GM21367 (cell line): ENCODE measurements around the gene PFN3.

ENCODE experiments used
- ATAC-seq: cut with Tn5 transposase; IDR thresholded peaks from one replicate; pipeline ENCODE4 v1.9.1; 2021; ENCODE audit not compliant: unreplicated experiment

Gene PFN3

DNA sequence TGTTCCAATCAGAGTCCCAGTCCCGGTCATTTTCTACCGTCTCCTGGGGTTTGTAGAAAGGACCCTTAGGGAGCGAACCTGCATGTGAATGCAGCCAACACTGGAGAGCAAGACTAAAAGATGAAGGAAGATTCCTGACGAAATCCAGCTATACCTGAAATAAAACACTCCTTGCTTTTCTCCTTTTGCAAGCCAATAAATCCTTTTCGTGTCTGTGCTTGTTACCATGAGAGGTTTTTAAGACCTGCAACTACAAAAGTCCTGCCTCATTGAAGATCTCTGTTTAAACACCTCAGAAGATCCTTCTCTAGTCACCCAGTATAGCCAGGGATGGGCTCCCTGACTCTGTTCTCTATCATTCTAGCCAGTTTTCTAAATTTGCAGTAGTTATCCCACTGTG, 26.2 kb downstream of the PFN3 start:
- ATAC-seq = no peak

- ATAC-seq = no peak
Measured at GRCh38 chr5:177373806-177374205, 26.7 kb downstream of the PFN3 start.

GRCh38 chr5:177372910-177373309, 27.6 kb downstream of the PFN3 start:
- ATAC-seq = no peak

GRCh38 chr5:177372034-177372896, 28.2 kb downstream of the PFN3 start:
- no peak for ATAC-seq

GRCh38 chr5:177371120-177372033, 29.1 kb downstream of the PFN3 start:
- no peak for ATAC-seq

DNA sequence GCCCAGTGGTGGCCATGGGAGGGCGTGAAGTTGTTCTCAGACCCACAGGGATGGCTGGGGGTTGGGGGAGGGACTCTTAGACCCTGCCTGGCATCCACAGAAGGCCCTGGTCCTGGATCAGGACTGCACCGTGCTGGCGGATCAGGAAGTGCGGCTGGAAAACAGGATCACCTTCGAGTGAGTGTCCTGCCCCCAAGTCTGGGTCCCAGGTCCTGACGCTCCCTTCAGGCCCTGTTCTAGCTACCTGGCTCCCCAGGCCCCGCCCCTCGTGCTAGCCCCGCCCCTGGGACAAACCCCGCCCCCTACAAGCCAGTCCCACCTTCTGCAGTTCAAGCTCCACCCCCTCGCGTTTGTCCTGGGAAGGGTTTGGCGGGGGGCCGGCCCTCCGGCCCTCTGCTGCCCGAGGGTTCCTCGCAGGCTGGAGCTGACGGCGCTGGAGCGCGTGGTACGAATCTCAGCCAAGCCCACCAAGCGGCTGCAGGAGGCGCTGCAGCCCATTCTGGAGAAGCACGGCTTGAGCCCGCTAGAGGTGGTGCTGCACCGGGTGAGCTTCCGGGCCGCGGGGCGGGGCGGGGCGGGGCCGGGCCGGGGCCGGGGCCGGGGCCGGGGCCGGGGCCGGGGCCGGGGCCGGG, 29.9 kb downstream of the PFN3 start:
- no peak for ATAC-seq

DNA sequence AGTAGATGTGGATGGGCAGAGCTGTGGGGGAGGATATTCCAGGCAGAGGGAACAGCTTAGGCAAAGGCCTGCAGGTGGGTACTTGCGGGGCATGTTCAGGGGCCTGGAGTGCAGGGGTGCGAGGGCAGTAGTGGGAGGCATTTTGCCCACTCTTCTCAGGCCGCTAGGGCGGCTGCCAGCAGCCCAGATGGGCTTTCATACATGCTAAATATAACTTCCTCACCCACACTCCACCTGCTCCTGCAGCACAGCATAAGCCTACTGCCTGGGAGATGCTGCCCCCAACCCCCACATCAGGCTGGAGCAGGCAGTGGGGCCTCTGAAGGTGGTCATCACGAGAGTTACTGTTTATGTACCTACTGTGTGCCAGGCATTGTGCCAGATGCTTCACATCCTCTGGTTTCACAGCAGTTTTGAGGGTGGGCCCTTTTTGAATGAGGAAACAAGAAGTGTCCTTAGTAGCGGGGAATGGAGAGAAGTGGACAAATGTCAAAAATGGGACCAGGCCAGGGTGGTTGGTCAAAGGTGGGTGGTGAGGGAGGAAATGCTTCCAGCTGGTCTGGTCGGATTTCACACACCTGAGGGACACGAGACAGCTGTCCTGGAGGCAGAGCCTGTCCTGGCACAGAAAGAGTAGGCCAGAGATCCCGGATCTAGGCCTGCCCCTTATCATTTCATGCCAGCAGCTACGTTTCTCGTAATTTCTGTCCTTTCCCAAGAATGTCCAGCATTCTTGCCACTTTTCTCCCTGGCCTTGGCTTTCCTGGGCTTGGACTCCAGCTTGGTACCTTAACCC, 30.6 kb downstream of the PFN3 start:
- no peak for ATAC-seq

- ATAC-seq = no peak
Measured at GRCh38 chr5:177368869-177369644, 31.4 kb downstream of the PFN3 start.

DNA sequence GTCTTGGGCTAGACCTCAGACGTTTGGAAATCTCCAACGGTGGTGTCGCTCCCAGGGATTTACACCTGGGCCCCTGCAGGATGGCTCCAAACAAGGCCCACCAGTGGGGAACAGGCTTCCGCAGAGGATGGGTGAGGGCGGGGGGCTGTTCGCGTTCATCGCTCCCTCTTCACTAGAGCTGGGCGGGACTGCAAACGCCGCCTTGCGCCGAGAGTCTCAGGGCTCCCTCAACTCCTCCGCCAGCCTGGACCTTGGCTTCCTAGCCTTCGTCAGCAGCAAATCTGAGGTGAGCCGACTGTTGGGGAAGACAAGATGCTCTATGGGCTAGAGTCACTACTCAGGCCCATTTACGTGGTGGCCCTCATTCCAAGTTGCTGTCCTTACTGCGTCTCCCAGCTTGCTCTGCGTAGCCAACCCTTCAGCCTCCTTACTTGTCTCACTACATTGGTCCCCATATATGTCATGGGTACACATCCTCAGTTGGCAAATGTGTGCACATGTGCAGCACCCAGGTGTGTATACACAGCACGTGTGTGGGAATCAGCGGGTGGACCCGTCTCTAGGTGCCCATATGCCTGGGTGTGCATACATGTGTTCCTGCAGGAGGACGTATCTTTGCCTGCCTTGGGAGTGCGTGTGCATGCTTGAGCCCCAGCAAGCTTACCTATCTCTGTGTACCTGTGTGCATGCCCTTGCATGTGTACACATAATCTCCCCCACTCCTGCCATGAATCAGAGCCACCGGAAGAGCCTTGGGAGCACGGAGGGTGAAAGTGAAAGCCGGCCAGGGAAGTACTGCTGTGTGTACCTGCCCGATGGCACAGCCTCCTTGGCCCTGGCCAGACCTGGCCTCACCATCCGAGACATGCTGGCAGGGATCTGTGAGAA, 32.2 kb downstream of the PFN3 start:
- ATAC-seq = no peak

DNA sequence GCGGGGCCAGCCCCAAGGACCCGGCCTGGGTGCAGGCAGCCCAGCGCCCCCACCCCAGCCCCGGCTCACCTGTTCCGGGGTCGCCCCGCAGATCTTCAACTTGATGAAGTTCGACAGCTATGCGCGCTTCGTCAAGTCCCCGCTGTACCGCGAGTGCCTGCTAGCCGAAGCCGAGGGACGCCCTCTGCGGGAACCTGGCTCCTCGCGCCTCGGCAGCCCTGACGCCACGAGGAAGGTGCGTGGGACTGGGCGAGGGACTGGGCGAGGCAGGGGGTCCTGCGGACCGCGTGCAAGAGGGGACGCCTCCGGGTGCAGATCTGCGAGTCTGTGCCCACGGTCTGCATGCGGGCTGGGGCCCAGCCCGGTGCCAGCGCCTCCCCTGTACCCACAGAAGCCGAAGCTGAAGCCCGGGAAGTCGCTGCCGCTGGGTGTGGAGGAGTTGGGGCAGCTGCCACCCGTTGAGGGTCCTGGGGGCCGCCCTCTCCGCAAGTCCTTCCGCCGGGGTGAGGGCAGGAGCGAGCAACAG, 33.1 kb downstream of the PFN3 start:
- no peak for ATAC-seq

- no peak for ATAC-seq
Measured at GRCh38 chr5:177366528-177367322, 33.7 kb downstream of the PFN3 start.

- ATAC-seq = no peak
Measured at GRCh38 chr5:177365845-177366527, 34.5 kb downstream of the PFN3 start.

GRCh38 chr5:177364159-177364962, 36.1 kb downstream of the PFN3 start:
- no peak for ATAC-seq

GRCh38 chr5:177363565-177363964, 36.9 kb downstream of the PFN3 start:
- ATAC-seq = no peak

DNA sequence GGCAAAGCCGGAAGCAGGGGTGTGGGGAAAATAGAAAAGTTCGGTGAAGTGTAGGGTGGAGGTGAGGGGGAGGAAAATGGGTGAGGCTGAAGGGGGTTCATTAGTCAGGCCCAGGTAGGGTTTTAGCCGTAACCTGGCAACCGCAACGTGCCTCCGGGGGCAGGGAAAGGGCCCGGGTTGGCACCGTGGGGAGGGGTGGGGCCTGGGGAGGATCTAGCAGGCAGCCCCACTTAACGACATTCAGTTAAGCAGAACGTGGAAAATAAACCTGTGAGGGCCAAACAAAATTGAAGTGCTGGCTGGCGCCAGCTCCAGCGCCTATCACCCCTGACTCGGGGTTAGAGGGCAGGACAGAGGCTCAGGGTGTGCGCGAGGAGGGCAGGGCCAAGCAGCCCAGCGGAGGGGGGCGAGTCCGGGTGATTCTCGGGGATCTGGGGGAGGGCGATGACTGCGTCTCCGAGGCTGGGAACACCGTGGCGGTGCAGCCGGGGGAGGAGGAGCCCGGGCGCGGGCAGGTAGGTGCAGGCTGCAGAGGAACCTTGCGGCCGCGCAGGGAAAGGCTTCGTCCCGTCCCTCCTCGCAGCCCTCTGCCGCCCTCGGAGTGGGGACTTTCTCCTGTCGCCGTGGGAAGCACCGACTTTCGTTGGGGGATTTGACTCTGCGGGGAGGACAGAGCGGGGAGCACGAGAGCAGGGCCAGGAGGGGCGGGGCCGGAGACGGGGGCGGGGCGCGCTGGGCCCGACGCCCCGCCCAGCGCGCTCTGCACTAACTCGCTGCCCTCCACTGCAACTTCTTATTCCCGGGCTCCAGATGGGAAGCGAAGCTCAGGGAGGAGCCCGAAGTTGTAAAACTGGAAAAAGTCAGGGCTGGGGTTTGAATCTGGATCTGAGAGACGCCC, 37.6 kb downstream of the PFN3 start:
- peak; percentile 30 for ATAC-seq

- ATAC-seq = no peak
Measured at GRCh38 chr5:177362292-177362609, 38.2 kb downstream of the PFN3 start.
